PC-3 (cell line): ENCODE measurements around the gene ABCB10.

ENCODE experiments used
- CTCF ChIP-seq: fragments of 300-600 bp; sonication (generic); conservative IDR thresholded peaks from 2 replicates; pipeline ENCODE4 v1.5.1; 2017; ENCODE audit warnings: antibody characterized with exemption, low read depth, mild to moderate bottlenecking, low read length
- EZH2 ChIP-seq: fragments of 300-600 bp; sonication (generic); IDR thresholded peaks from one replicate; pipeline ENCODE4 v1.6.1; 2017; ENCODE audit warnings: antibody characterized with exemption, mild to moderate bottlenecking, low read length; ENCODE audit not compliant: unreplicated experiment
- EZH2phosphoT487 ChIP-seq: fragments of 300-600 bp; sonication (generic); IDR thresholded peaks from 2 replicates; pipeline ENCODE4 v1.6.1; 2018; ENCODE audit warnings: mild to moderate bottlenecking, antibody characterized with exemption, low read length, borderline replicate concordance

GRCh38 chr1:229506633-229507032 is 51.9 kb downstream of the ABCB10 start:
- TF ChIP-seq CTCF: no peak
- no peak for TF ChIP-seq EZH2
- TF ChIP-seq EZH2phosphoT487: no peak
